OCI-LY1 (cell line): ENCODE data around the gene FANCI.

ENCODE experiments used
- H2AFZ ChIP-seq: fragments of 200-600 bp; sonication (generic), shearing (Covaris generic); 2 replicates; pipeline ENCODE4 v1.6.0; 2014; ENCODE audit warnings: antibody characterized with exemption, mild to moderate bottlenecking, low read length
- H3F3A ChIP-seq: fragments of 200-600 bp; sonication (generic), shearing (Covaris generic); 2 replicates; pipeline ENCODE4 v1.6.0; 2014; ENCODE audit warnings: mild to moderate bottlenecking, antibody characterized with exemption, low read length, moderate library complexity; ENCODE audit not compliant: insufficient read depth
- H3K27ac ChIP-seq: fragments of 200-600 bp; sonication (generic); 2 replicates; pipeline ENCODE4 v1.5.1; 2014; ENCODE audit warnings: low read length, mixed run types, mild to moderate bottlenecking, low read depth; ENCODE audit not compliant: poor library complexity, severe bottlenecking
- H3K27me3 ChIP-seq: fragments of 200-600 bp; sonication (generic); 2 replicates; pipeline ENCODE4 v1.6.0; 2014; ENCODE audit warnings: antibody characterized with exemption, mild to moderate bottlenecking, low read length, moderate library complexity; ENCODE audit not compliant: insufficient read depth
- H3K36me3 ChIP-seq: fragments of 200-600 bp; sonication (generic); 2 replicates; pipeline ENCODE4 v1.6.1; 2014; ENCODE audit warnings: mild to moderate bottlenecking, antibody characterized with exemption, low read length, moderate library complexity, mixed read lengths; ENCODE audit not compliant: insufficient read depth
- H3K4me1 ChIP-seq: fragments of 200-600 bp; sonication (generic); 2 replicates; pipeline ENCODE4 v1.5.1; 2014; ENCODE audit warnings: mild to moderate bottlenecking, low read length, moderate library complexity; ENCODE audit not compliant: insufficient read depth, severe bottlenecking
- H3K4me2 ChIP-seq: fragments of 200-600 bp; sonication (generic), shearing (Covaris generic); 2 replicates; pipeline ENCODE4 v1.6.1; 2014; ENCODE audit warnings: low read length
- H3K4me3 ChIP-seq: fragments of 200-600 bp; sonication (generic); 2 replicates; pipeline ENCODE4 v1.5.1; 2014; ENCODE audit warnings: low read length, low read depth, mild to moderate bottlenecking, mixed read lengths; ENCODE audit not compliant: poor library complexity, severe bottlenecking
- H3K79me2 ChIP-seq: fragments of 200-600 bp; shearing (Covaris generic); 2 replicates; pipeline ENCODE4 v1.6.1; 2016; ENCODE audit warnings: mixed run types, low read length, mixed read lengths; ENCODE audit not compliant: insufficient read depth
- H3K9ac ChIP-seq: fragments of 200-600 bp; sonication (generic), shearing (Covaris generic); 2 replicates; pipeline ENCODE4 v1.6.1; 2014; ENCODE audit warnings: mild to moderate bottlenecking, low read length, mixed read lengths
- H3K9me2 ChIP-seq: fragments of 200-600 bp; sonication (generic), shearing (Covaris generic); 2 replicates; pipeline ENCODE4 v1.6.1; 2014; ENCODE audit warnings: low read depth, mild to moderate bottlenecking, low read length, mixed read lengths
- H3K9me3 ChIP-seq: fragments of 200-600 bp; shearing (Covaris generic); 2 replicates; pipeline ENCODE4 v1.6.1; 2014; ENCODE audit warnings: low read length, mixed read lengths
- H4K20me1 ChIP-seq: fragments of 200-600 bp; sonication (generic), shearing (Covaris generic); 2 replicates; pipeline ENCODE4 v1.6.0; 2016; ENCODE audit warnings: mild to moderate bottlenecking, low read length; ENCODE audit not compliant: insufficient read depth
- EZH2 ChIP-seq: fragments of 200-600 bp; sonication (generic), shearing (Covaris generic); IDR thresholded peaks from 2 replicates; pipeline ENCODE4 v1.8.0; 2017; ENCODE audit warnings: borderline replicate concordance, mixed run types, mild to moderate bottlenecking, antibody characterized with exemption, low read length, moderate library complexity, mixed read lengths
- TF ChIP-seq, protein P1 (sequence below): fragments of 200-600 bp; sonication (generic), shearing (Covaris generic); IDR thresholded peaks from 2 replicates; pipeline ENCODE4 v1.5.1; 2017; ENCODE audit warnings: mild to moderate bottlenecking, antibody characterized with exemption, low read length, moderate library complexity, mixed read lengths

FANCI gene

DNA sequence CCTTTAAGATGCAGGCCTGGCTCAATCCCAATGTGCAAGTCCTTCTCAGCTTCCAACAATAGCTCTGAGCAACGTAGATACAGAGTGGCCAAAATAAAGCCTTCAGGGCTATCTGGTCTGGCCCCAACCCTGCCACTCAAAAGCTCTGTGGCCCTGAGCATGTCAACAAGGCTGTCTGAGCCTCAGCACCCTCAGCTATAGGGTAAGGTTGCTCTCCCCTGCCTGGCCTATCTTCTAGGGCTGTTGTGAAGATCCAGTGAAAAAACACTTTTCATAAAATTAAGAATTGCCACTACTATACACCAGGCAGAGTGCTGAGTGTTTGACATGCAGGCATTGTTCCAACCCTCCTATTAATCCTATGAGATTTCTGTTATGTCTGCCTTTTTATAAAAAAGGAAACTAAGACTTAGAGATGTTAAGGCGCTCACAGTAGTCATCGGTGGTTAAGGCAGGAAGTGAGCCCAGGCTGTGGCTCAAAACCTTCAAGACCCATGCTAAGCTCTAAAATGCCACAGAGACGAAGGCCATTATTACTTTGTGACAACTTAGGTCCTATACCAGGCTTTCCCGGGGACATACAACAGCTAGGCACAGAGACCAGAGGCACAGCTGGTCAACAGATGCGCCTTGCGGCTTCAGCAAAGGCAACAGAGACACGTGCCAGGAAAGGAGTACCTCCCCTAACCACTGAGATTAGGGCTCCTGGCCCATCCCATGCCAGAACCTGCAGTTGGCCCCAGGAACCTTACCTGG is 85.7 kb downstream of the FANCI start:
- no peaks in the 10 kb centered on the region for H3K27me3 ChIP-seq
- TF ChIP-seq, protein P1, sequence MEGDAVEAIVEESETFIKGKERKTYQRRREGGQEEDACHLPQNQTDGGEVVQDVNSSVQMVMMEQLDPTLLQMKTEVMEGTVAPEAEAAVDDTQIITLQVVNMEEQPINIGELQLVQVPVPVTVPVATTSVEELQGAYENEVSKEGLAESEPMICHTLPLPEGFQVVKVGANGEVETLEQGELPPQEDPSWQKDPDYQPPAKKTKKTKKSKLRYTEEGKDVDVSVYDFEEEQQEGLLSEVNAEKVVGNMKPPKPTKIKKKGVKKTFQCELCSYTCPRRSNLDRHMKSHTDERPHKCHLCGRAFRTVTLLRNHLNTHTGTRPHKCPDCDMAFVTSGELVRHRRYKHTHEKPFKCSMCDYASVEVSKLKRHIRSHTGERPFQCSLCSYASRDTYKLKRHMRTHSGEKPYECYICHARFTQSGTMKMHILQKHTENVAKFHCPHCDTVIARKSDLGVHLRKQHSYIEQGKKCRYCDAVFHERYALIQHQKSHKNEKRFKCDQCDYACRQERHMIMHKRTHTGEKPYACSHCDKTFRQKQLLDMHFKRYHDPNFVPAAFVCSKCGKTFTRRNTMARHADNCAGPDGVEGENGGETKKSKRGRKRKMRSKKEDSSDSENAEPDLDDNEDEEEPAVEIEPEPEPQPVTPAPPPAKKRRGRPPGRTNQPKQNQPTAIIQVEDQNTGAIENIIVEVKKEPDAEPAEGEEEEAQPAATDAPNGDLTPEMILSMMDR: no peak
- TF ChIP-seq EZH2: no peak
- peaks cover 84% of the 10 kb centered on the region for H3K36me3 ChIP-seq
- no peak overlapping the region for H3K4me3 ChIP-seq
- H2AFZ ChIP-seq: no peak overlapping the region
- no peaks in the 10 kb centered on the region for H3F3A ChIP-seq
- H3K9me3 ChIP-seq: no peaks in the 10 kb centered on the region
- H3K27ac ChIP-seq: no peak overlapping the region
- H3K4me1 ChIP-seq: peaks cover 40% of the 10 kb centered on the region
- no peak overlapping the region for H3K9ac ChIP-seq
- H4K20me1 ChIP-seq: no peaks in the 10 kb centered on the region; the same call in 1 of the 2 replicates
- no peak overlapping the region for H3K4me2 ChIP-seq
- H3K79me2 ChIP-seq: peaks cover 16% of the 10 kb centered on the region
- no peaks in the 10 kb centered on the region for H3K9me2 ChIP-seq

DNA sequence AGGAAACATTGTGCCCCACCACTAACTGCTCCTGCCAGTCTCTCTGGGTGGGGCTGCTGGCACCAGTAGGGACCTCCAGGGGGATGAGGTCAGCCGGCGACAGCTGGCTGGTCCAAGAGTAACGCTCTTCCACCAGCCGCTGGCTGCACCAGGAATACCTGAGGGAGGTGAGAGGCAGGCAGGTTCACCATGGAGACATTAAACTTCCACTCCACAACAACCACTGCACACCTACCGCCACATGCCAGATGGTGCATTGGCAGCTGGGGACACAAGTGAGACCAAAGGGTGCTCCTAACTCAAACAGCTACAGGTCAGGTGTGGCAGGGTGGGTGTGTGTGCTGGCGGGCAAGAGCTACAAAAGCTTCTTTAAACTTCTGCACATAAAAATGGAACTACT is 86.3 kb downstream of the FANCI start:
- TF ChIP-seq, protein P1: no peak
- TF ChIP-seq EZH2: no peak
- Histone ChIP-seq H2AFZ (no peak overlapping the region), H3K9me2 (no peaks in the 10 kb centered on the region), H4K20me1 (no peaks in the 10 kb centered on the region; the same call in 1 of the 2 replicates), H3K9me3 (no peaks in the 10 kb centered on the region), H3K27ac (no peak overlapping the region), H3K36me3 (peaks cover 79% of the 10 kb centered on the region), H3K4me2 (no peak overlapping the region), H3K79me2 (peaks cover 16% of the 10 kb centered on the region), H3K9ac (no peak overlapping the region), H3K4me1 (peaks cover 40% of the 10 kb centered on the region), H3F3A (no peaks in the 10 kb centered on the region), H3K4me3 (no peak overlapping the region), H3K27me3 (no peaks in the 10 kb centered on the region)

DNA sequence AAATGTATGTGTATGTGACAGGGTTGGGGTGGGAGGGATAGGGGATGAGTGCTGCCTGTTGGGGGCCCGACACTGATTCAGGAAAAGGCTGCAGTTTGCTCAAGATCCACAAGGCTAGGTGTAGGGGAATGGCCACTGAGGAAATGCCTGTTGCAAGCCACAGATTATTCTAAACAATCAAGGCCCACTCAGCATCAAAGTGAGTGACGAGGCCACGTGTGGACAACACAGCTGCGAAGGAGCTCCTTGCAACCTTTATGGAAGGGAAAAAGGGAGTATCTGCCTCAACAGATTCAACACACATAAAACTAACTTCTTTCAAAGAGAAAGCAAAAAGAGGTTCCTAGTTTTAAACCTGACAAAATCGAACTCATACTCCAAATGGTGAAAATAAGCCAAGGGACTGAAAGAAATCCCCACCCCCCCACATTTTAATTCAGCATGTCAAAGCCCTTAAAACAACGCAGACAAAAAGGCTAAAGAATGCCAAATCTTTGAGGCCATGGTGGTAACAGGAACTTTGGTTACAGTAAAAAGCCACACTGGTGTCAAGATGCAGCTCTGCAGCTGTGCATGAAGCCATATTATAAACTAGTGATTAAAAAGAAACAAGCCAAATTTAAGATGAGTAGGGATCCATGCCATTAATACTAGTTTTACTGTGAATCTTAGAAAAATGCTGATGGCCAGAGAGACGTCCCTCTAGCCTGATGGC is 87.3 kb downstream of the FANCI start:
- H3K4me1 ChIP-seq: peaks cover 49% of the 10 kb centered on the region
- peak overlapping the region; percentile 7; the same call in 1 of the 2 replicates for H3K4me2 ChIP-seq
- peaks cover 70% of the 10 kb centered on the region for H3K36me3 ChIP-seq
- TF ChIP-seq, protein P1: no peak
- TF ChIP-seq EZH2: no peak
- H3K27ac ChIP-seq: no peak overlapping the region
- H3K79me2 ChIP-seq: peaks cover 16% of the 10 kb centered on the region
- H3K9ac ChIP-seq: no peak overlapping the region
- H3K9me3 ChIP-seq: no peaks in the 10 kb centered on the region
- no peaks in the 10 kb centered on the region for H3K9me2 ChIP-seq
- H3K27me3 ChIP-seq: no peaks in the 10 kb centered on the region
- H3K4me3 ChIP-seq: no peak overlapping the region
- H4K20me1 ChIP-seq: no peaks in the 10 kb centered on the region; the same call in 1 of the 2 replicates
- H3F3A ChIP-seq: no peaks in the 10 kb centered on the region
- no peak overlapping the region for H2AFZ ChIP-seq
